ENCODE data around the gene SPDYE5.

The SPDYE5 gene

GRCh38 chr7:75536940-75537538 is 44.9 kb downstream of the SPDYE5 start:
- DNase-seq (ENCODE audit: low read depth in 2 of 2): no peak

- DNase-seq (ENCODE audit: low read depth in 2 of 2): no peak
Observed at GRCh38 chr7:75537731-75538130, 45.6 kb downstream of the SPDYE5 start.

GRCh38 chr7:75546237-75547015 is 54.3 kb downstream of the SPDYE5 start:
- DNase-seq (ENCODE audit: low read depth in 2 of 2): no peak

Measured in stimulated activated CD4-positive, alpha-beta T cell treated with anti-CD3 and anti-CD28 coated beads, Interleukin-1b, Interleukin-23, amount 100 ng/mL, for 4 hours (primary cell).